Activated CD4-positive, alpha-beta memory T cell treated with anti-CD3 and anti-CD28 coated beads, Interleukin-2, amount 10 ng/mL, durations not matched to agents 7 days and 5 days (primary cell): ENCODE measurements around the gene MYO1F. TPM values are rescaled to one million over a fixed set of nuclear protein-coding genes. Genes with fewer than 3 reads are reported as not detected.

ENCODE experiments used
- CTCF ChIA-PET: fragments of 350-600 bp; sonication (Branson Sonifier 250); formaldehyde crosslinking; loops from one replicate; lab custom pipeline; 2021; ENCODE audit warnings: antibody characterized with exemption, inconsistent platforms; lab: Charles Lee
- POLR2A ChIA-PET: fragments of 350-600 bp; sonication (Branson Sonifier 250); formaldehyde crosslinking; loops from one replicate; lab custom pipeline; 2021; ENCODE audit warnings: antibody characterized with exemption; lab: Charles Lee
- DNase-seq: peaks from one replicate; pipeline ENCODE4 v3.0.0-alpha.2; 2020
- H3K27ac Mint-ChIP-seq: one replicate; pipeline ENCODE4 v1.8.0; 2021; ENCODE audit warnings: mild to moderate bottlenecking, mixed read lengths
- H3K27me3 Mint-ChIP-seq: one replicate; pipeline ENCODE4 v1.8.0; 2021; ENCODE audit warnings: mixed read lengths
- H3K36me3 Mint-ChIP-seq: one replicate; pipeline ENCODE4 v1.8.0; 2021; ENCODE audit warnings: low read depth, mixed read lengths
- H3K4me1 Mint-ChIP-seq: one replicate; pipeline ENCODE4 v1.8.0; 2021; ENCODE audit warnings: mixed read lengths
- H3K4me3 Mint-ChIP-seq: one replicate; pipeline ENCODE4 v1.8.0; 2021; ENCODE audit warnings: mild to moderate bottlenecking, mixed read lengths
- H3K9me3 Mint-ChIP-seq: one replicate; pipeline ENCODE4 v1.8.0; 2021; ENCODE audit warnings: mixed read lengths
- total RNA-seq, 2 experiments: library from RNA; stranded (reverse); gene quantifications; one replicate each; pipeline ENCODE4 v1.2.3, GENCODE V29; 2021

MYO1F gene
- total RNA-seq, 2 experiments from 2014 or later, result 420 TPM

- Mint-ChIP-seq H3K27me3 (no peaks in the 10 kb centered on the region), H3K9me3 (no peaks in the 10 kb centered on the region), H3K36me3 (peaks cover 77% of the 10 kb centered on the region), H3K27ac (no peak overlapping the region), H3K4me3 (no peak overlapping the region), H3K4me1 (peaks cover 3% of the 10 kb centered on the region)
- DNase-seq, result no peak
- ChIA-PET POLR2A (interaction anchor here (1.2 to 1.4 kb wide), 4 partner anchors 8 to 29 kb away, joined by 3 to 4 read pairs (median 3); no protein-coding TSS in a partner anchor), CTCF (no interaction called here)
Observed at GRCh38 chr19:8550070-8550469, 27.2 kb downstream of the MYO1F start.

- Mint-ChIP-seq H3K27ac (no peak overlapping the region), H3K27me3 (no peaks in the 10 kb centered on the region), H3K4me1 (no peaks in the 10 kb centered on the region), H3K36me3 (peaks cover 68% of the 10 kb centered on the region), H3K4me3 (no peak overlapping the region), H3K9me3 (no peaks in the 10 kb centered on the region)
- CTCF ChIA-PET, result interaction anchor here (0.7 to 4.0 kb wide), 2 partner anchors 27 to 34 kb away, joined by 5 to 25 read pairs; no protein-coding TSS in a partner anchor
- POLR2A ChIA-PET, result interaction anchor here (0.6 to 2.7 kb wide), 6 partner anchors 12 to 205 kb away, joined by 3 to 15 read pairs (median 4); partner anchors contain the start of gene MYO1F
- DNase-seq, result no peak
Observed at GRCh38 chr19:8545743-8546142, 31.5 kb downstream of the MYO1F start.

- peaks cover 68% of the 10 kb centered on the region for H3K36me3 Mint-ChIP-seq
- CTCF ChIA-PET, result interaction anchor here (4.0 kb wide), 1 partner anchor 36 kb away, joined by 25 read pairs; no protein-coding TSS in a partner anchor
- no peaks in the 10 kb centered on the region for H3K27me3 Mint-ChIP-seq
- POLR2A ChIA-PET, result interaction anchor here (1.1 to 2.7 kb wide), 3 partner anchors 10 to 27 kb away, joined by 4 to 6 read pairs (median 6); no protein-coding TSS in a partner anchor
- H3K4me1 Mint-ChIP-seq, result no peaks in the 10 kb centered on the region
- DNase-seq, result no peak
- no peak overlapping the region for H3K4me3 Mint-ChIP-seq
- no peak overlapping the region for H3K27ac Mint-ChIP-seq
- H3K9me3 Mint-ChIP-seq, result no peaks in the 10 kb centered on the region
Observed at GRCh38 chr19:8544168-8544567, 33.1 kb downstream of the MYO1F start.

GRCh38 chr19:8539621-8540149 lies 37.6 kb downstream of the MYO1F start:
- CTCF ChIA-PET, result interaction anchor here (0.7 kb wide), 2 partner anchors 38 to 107 kb away, joined by 3 read pairs; no protein-coding TSS in a partner anchor
- Mint-ChIP-seq H3K9me3 (no peaks in the 10 kb centered on the region), H3K36me3 (peaks cover 61% of the 10 kb centered on the region)

GRCh38 chr19:8537099-8537498 lies 40.1 kb downstream of the MYO1F start:
- DNase-seq, result no peak
- no peaks in the 10 kb centered on the region for H3K27me3 Mint-ChIP-seq
- H3K4me3 Mint-ChIP-seq, result no peak overlapping the region
- no peaks in the 10 kb centered on the region for H3K4me1 Mint-ChIP-seq
- CTCF ChIA-PET, result no interaction called here
- H3K36me3 Mint-ChIP-seq, result peaks cover 66% of the 10 kb centered on the region
- H3K27ac Mint-ChIP-seq, result peak overlapping the region; percentile 26
- H3K9me3 Mint-ChIP-seq, result no peaks in the 10 kb centered on the region
- POLR2A ChIA-PET, result interaction anchor here (1.3 kb wide), 1 partner anchor 11 kb away, joined by 4 read pairs; no protein-coding TSS in a partner anchor

More at GRCh38 chr19:8539621-8540149, 37.6 kb downstream of the MYO1F start:
- Mint-ChIP-seq H3K27me3 (no peaks in the 10 kb centered on the region), H3K4me3 (no peak overlapping the region), H3K27ac (no peak overlapping the region), H3K4me1 (no peaks in the 10 kb centered on the region)
- no peak for DNase-seq
- POLR2A ChIA-PET, result no interaction called here

- Mint-ChIP-seq H3K9me3 (no peaks in the 10 kb centered on the region), H3K36me3 (peaks cover 67% of the 10 kb centered on the region), H3K4me3 (no peak overlapping the region), H3K27ac (no peak overlapping the region), H3K4me1 (no peaks in the 10 kb centered on the region), H3K27me3 (no peaks in the 10 kb centered on the region)
- ChIA-PET POLR2A (no interaction called here), CTCF (no interaction called here)
- no peak for DNase-seq
Observed at GRCh38 chr19:8536282-8536681, 41.0 kb downstream of the MYO1F start.

- H3K27me3 Mint-ChIP-seq, result no peaks in the 10 kb centered on the region
- H3K4me3 Mint-ChIP-seq, result no peak overlapping the region
- ChIA-PET POLR2A (no interaction called here), CTCF (no interaction called here)
- H3K9me3 Mint-ChIP-seq, result no peaks in the 10 kb centered on the region
- DNase-seq, result no peak
- H3K27ac Mint-ChIP-seq, result no peak overlapping the region
- H3K4me1 Mint-ChIP-seq, result peaks cover 2% of the 10 kb centered on the region
- H3K36me3 Mint-ChIP-seq, result peaks cover 81% of the 10 kb centered on the region
Observed at GRCh38 chr19:8532225-8532624, 45.0 kb downstream of the MYO1F start.

- no peaks in the 10 kb centered on the region for H3K27me3 Mint-ChIP-seq
- H3K36me3 Mint-ChIP-seq, result peaks cover 80% of the 10 kb centered on the region
- CTCF ChIA-PET, result no interaction called here
- H3K9me3 Mint-ChIP-seq, result no peaks in the 10 kb centered on the region
- DNase-seq, result no peak
- POLR2A ChIA-PET, result interaction anchor here (0.9 to 1.5 kb wide), 5 partner anchors 12 to 46 kb away, joined by 3 to 4 read pairs (median 4); partner anchors contain the start of gene MYO1F
- peaks cover 2% of the 10 kb centered on the region for H3K4me1 Mint-ChIP-seq
- no peak overlapping the region for H3K4me3 Mint-ChIP-seq
- H3K27ac Mint-ChIP-seq, result peak overlapping the region; percentile 31
Observed at GRCh38 chr19:8531470-8531869, 45.8 kb downstream of the MYO1F start.

GRCh38 chr19:8530061-8530679 lies 47.1 kb downstream of the MYO1F start:
- no peak overlapping the region for H3K27ac Mint-ChIP-seq
- DNase-seq, result no peak
- CTCF ChIA-PET, result interaction anchor here (0.6 kb wide), 1 partner anchor 11 kb away, joined by 3 read pairs; no protein-coding TSS in a partner anchor
- H3K27me3 Mint-ChIP-seq, result no peaks in the 10 kb centered on the region
- peaks cover 68% of the 10 kb centered on the region for H3K36me3 Mint-ChIP-seq
- H3K4me3 Mint-ChIP-seq, result no peak overlapping the region
- H3K4me1 Mint-ChIP-seq, result peaks cover 2% of the 10 kb centered on the region
- no peaks in the 10 kb centered on the region for H3K9me3 Mint-ChIP-seq
- POLR2A ChIA-PET, result interaction anchor here (1.5 kb wide), 1 partner anchor 39 kb away, joined by 4 read pairs; no protein-coding TSS in a partner anchor

GRCh38 chr19:8529369-8530006 lies 47.8 kb downstream of the MYO1F start:
- ChIA-PET CTCF (interaction anchor here (1.7 kb wide), 1 partner anchor 43 kb away, joined by 3 read pairs; no protein-coding TSS in a partner anchor), POLR2A (interaction anchor here (1.1 kb wide), 1 partner anchor 91 kb away, joined by 3 read pairs; no protein-coding TSS in a partner anchor)
- no peak overlapping the region for H3K4me3 Mint-ChIP-seq
- peak overlapping the region; percentile 58 for H3K27ac Mint-ChIP-seq
- H3K27me3 Mint-ChIP-seq, result no peaks in the 10 kb centered on the region
- no peak for DNase-seq
- peaks cover 67% of the 10 kb centered on the region for H3K36me3 Mint-ChIP-seq
- no peaks in the 10 kb centered on the region for H3K9me3 Mint-ChIP-seq
- peaks cover 2% of the 10 kb centered on the region for H3K4me1 Mint-ChIP-seq

GRCh38 chr19:8528500-8528899 lies 48.7 kb downstream of the MYO1F start:
- POLR2A ChIA-PET, result interaction anchor here (1.1 kb wide), 1 partner anchor 90 kb away, joined by 3 read pairs; no protein-coding TSS in a partner anchor
- CTCF ChIA-PET, result interaction anchor here (1.3 to 1.7 kb wide), 2 partner anchors 42 to 52 kb away, joined by 3 to 4 read pairs; no protein-coding TSS in a partner anchor
- DNase-seq, result no peak
- Mint-ChIP-seq H3K36me3 (peaks cover 62% of the 10 kb centered on the region), H3K27me3 (no peaks in the 10 kb centered on the region), H3K4me1 (peaks cover 2% of the 10 kb centered on the region), H3K27ac (no peak overlapping the region), H3K9me3 (no peaks in the 10 kb centered on the region), H3K4me3 (no peak overlapping the region)

- Mint-ChIP-seq H3K4me3 (no peak overlapping the region), H3K9me3 (no peaks in the 10 kb centered on the region), H3K27me3 (no peaks in the 10 kb centered on the region), H3K4me1 (peaks cover 2% of the 10 kb centered on the region), H3K36me3 (peaks cover 55% of the 10 kb centered on the region), H3K27ac (peak overlapping the region; percentile 31)
- ChIA-PET CTCF (no interaction called here), POLR2A (interaction anchor here (0.6 kb wide), 1 partner anchor 52 kb away, joined by 3 read pairs; no protein-coding TSS in a partner anchor)
- DNase-seq, result no peak
Observed at GRCh38 chr19:8526345-8527091, 50.7 kb downstream of the MYO1F start.
